ENCODE data around the gene OBSCN.
"Not testable (repeated sequence)": the region's sequence is repeated elsewhere in the genome, so short reads cannot be mapped to it uniquely, and the experiment has no call there.

The OBSCN gene

DNA sequence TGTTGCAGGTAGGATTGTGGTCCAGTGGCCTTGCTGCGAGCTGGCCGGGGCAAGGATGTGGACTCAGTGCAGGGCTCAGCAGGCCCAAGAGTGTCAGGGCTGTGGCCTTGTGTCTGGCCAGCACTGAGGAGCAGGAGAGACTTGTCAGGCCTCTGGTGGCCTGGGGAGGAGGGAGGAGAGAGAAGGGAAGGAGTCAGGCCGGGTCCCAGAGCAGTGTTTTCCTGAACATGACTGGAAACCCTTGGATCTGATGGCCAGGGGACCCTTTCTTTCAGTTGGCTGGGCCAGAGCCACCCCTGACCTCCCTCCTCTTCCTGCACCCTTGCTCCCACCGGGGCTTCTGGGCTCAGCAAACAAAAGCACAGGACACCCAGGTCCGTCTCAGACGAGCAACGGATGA lies 37.2 kb upstream of the OBSCN start:
- DNase-seq = no peak

DNA sequence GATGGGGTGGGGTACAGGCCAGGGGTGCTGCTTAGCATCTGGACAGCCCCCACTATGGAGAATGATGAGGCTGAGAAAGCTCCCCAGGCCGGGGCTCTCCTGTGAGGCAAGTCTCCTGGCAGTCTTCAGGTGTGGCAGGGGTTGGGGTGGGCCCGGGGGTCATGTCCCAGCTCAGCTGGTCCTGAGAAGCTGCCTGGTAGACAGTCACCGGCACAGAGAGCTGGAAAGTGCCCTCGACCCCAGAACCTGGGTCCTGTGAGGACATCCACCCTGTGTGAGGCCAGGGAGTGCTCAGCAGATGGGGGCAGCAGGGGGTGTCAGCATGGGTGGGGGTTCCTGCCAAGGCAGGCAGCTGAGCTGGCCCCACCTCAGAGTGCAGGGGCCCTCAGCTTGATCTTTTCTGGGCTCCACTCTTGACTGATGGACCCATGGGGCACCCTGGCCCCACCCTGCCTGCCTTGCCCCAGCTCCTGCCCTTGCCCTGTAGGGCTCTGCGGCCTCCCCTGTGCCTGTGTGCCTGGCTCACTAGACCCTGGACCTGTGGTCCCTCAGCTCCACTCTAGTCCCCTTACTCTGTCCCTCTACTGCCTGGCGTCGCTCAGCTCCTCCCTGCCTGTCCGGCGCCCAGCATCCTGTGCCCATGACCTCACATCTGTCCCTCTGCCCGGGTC lies 36.5 kb upstream of the OBSCN start:
- no peak for DNase-seq

DNA sequence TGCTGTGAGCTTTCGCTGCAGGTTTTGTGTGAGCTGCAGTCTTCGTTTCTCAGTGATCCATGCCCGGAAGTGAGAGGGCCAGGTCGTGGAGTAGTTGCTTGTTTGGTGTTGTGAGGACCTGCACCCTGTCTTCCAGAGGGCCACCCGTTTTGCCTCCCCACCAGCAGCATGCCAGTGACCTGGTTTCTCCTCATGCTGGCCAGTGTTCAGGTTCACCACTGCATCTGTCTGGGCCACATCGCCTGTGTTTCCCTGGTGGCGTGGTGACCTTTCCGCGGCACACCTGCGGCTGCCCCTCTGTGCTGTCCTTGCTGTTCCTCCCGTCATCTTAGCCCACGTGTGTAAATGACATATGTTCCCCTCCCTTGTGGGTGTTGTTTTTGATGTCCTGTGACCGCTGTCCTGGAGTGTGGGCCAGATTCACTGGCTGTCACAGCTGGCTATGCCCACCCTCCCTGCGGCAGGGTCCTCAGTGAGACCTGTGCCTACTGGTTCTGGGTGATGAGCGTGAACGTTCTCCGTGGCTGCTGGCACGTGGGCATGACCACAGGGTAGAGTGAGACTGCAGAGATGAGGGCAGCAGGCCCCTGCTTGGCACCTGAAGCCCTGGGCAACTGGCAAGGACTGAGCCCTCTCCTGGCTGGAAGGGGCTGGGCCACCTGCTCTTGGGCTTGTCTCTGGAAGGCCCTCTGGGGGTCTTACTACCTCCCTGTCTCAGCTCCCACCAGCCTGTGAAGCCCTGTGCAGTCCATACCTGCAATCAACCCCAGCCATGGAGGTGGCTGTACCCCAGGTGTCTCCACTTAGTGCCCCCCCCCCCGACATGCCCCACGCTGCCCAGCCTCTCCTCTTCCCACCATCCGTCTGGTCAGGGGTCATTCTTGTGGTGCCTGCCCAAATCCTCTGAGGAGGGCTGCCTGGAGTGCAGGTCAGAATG lies 35.0 kb upstream of the OBSCN start:
- no peak for DNase-seq

DNA sequence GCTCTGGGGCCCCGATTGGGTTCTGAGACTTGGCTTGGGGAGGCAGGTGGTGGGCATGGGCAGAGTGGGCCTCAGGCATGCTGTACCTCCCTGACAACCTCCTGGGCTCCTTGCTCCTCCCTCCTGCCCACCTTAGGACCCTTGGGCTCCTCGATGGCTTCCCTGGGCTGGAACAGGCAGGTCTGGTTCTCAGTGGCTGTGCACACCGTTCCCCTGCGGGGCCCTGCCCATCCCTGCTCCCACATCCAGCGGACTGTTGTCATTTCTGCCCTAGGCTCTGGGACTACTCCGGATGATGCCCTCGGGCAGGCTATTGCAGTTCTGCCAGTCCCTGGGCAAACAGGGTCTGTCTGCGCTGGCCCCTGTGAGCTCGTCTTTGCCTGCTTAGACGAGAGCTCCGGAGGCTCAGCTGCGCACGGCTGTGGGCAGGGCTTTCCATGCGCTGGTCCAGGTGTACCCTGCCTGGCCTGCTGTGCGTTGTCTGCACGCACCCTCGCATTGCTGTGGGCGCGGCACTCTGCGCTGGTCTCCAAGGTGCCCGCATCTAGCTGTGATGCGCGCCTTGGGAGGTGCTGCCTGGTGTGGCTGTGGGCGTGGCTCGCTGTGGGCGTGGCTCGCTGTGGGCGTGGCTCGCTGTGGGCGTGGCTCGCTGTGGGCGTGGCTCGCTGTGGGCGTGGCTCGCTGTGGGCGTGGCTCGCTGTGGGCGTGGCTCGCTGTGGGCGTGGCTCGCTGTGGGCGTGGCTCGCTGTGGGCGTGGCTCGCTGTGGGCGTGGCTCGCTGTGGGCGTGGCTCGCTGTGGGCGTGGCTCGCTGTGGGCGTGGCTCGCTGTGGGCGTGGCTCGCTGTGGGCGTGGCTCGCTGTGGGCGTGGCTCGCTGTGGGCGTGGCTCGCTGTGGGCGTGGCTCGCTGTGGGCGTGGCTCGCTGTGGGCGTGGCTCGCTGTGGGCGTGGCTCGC lies 34.0 kb upstream of the OBSCN start:
- not testable (repeated sequence) for DNase-seq

DNA sequence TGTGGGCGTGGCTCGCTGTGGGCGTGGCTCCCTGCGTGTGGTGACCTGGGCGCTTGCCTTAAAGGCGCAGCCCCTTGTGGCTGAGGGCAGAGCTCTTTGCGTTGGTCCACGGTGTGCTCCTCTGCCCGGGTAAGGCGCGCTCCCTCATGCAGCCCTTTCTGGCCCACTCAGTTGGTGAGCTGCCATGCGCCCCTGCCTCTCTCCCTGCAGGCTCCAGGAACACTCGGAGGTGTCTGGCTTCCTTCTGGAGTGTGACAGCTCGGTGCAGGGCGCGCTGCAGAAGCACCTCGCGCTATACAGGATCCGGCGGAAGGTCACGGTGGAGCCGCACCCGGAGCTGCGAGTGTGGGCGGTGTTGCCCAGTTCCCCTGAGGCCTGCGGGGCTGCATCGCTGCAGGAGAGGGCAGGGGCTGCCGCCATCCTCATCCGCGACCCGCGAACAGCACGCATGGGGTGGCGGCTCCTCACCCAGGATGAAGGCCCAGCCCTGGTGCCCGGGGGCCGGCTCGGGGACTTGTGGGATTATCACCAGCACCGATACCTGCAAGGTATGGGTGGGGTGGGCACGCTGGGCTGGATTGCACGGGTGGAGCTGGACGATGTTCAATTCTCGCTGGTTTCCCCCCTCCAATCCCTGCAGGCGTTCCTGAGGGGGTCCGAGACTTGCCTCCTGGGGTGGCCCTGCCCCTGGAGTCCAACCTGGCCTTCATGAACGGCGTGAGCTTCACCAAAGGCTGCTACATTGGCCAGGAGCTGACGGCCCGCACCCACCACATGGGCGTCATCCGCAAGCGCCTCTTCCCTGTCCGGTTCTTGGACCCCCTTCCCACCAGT lies 33.1 kb upstream of the OBSCN start:
- peak in 1 of 3 donors; percentile 17 for DNase-seq

DNA sequence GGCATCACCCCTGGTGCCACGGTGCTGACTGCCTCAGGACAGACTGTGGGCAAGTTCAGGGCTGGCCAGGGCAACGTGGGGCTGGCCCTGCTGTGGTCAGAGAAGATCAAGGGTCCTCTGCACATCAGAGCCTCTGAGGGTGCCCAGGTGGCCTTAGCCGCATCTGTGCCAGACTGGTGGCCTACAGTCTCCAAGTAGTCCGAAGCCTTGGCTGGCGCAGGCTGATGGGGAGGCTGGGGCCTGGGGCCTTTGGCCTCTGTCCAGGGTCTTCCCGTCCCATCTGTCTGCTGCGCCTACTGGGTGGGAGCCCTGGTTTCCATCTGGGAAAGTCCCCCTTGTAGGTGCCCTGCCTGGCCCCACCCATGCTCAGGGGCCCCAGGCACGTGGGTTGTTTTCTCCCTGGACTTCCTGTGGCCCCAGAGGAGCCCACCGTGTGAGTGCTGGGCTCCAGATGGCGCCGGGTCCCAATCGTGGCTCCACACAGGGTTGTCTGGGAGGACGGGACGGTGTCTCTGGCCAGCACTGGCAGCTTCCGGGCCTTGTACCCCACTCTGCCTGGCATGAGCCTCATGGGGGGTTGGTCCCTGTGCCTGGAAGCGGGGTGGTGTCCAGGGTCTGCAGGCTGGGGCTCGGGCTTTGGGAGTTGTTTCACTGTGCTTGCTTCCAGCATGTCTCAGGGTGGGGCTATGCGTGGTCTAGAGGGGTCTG lies 32.4 kb upstream of the OBSCN start:
- DNase-seq = no peak

DNA sequence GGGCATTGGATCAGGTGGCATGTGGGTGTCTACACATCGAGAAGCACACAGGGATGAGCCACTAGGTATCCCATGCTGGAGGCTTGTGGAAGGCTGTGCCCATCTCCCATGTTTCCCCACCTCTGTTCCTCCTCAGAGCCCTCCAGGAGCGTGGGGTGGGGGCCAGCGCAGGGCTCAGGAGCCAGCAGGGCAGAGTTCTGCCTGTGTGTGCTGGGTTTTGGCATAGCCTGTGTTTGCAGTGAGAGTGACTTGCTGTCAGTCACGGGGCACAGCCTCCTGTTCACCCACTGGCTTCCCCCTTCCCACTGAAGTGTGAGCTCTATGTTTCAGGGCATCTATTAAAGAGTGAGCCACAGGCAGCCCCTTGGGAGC lies 31.8 kb upstream of the OBSCN start:
- DNase-seq = no peak

DNA sequence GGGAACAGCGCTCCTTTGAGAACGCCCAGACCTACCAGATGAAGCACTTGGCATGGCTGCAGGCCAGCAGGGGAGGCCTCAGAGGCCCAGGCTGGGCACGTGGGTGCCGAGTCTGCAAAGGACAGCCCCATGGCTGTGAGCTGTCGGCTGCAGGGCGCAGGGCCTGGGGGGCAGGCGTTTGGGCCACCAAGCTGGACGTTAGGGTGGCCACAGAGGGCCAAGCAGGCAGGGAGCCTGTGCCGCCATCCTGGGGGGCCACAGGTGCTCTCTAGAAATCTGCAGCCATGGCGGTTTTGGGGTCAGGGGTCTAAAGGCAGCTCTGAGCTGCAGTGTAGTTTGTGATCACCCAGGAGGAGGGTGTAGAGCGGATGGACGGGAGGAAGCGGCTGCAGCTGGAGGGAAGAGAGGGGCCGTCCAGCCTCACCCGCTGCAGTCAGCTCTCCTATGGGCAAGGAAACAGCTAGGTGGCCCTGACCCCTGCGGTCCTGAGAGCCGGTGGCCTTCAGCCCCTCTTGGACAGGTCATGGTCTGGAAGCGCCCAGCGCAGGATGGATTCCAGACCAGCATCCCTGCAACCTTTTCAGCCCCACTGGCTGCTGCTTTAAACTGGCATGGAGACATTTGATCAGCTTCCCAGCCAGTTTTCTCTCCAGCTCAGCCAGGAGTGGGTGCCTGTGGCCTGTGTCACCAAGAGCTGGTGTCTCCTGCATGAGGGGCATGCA lies 31.2 kb upstream of the OBSCN start:
- DNase-seq = no peak

DNA sequence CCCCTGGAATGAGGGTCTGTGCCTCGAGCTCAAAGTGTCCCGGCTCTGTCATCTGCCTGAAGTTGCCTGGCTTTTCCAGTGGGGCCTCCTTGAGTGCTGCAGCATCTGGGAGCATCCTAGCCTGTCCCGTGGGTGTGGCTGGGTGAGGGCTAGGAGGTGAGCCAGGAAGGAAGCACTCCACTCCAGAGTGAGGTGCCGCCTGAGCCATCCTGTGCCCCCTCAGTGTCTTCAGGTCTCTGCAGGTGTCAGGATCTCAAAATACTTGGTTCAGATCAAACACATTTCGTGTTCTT lies 30.7 kb upstream of the OBSCN start:
- no peak for DNase-seq

DNA sequence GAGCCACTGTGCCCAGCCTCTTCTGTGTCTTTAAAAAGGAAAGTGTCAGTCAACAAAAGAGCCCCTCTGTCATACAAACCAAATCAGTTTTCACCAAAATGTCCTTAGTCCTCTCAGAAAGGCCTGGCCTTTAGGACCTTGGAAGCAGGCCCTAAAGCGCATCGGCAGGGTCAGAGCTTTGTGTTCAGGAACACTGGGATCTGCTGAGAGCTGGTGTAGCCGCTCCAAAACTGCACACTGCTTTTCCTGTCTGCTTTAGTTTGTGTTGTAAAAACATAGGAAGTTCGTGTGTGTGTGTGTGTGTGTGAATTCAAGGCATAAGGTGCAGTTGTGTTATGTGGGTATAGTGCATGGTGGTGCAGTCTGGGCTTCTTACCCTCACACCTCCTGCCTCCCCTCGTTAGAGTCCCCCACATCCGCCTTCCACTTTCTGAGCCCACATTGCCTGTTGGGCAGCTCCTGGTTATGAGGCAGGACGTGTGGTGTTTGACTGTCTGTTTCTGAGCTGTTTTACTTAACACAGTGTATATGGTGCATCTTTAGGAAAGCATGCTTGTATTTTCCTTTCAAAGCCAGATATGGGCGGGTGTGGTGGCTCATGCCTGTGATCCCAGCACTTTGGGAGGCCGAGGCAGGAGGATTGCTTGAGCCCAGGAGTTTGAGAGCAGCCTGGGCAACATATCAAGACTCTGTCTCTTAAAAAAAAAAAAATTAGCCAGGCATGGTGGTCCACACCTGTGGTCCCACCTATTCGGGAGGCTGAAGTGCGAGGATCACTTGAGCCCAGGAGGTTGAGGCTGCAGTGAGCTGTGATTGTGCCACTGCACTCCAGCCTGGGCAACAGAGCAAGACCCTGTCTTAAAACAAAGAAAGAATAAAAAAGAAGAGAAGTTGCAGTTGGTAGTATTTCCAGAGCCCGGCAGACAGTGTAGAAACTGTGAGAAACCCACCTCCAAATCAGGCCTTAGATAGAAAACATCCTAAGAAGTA lies 29.8 kb upstream of the OBSCN start:
- no peak for DNase-seq

DNA sequence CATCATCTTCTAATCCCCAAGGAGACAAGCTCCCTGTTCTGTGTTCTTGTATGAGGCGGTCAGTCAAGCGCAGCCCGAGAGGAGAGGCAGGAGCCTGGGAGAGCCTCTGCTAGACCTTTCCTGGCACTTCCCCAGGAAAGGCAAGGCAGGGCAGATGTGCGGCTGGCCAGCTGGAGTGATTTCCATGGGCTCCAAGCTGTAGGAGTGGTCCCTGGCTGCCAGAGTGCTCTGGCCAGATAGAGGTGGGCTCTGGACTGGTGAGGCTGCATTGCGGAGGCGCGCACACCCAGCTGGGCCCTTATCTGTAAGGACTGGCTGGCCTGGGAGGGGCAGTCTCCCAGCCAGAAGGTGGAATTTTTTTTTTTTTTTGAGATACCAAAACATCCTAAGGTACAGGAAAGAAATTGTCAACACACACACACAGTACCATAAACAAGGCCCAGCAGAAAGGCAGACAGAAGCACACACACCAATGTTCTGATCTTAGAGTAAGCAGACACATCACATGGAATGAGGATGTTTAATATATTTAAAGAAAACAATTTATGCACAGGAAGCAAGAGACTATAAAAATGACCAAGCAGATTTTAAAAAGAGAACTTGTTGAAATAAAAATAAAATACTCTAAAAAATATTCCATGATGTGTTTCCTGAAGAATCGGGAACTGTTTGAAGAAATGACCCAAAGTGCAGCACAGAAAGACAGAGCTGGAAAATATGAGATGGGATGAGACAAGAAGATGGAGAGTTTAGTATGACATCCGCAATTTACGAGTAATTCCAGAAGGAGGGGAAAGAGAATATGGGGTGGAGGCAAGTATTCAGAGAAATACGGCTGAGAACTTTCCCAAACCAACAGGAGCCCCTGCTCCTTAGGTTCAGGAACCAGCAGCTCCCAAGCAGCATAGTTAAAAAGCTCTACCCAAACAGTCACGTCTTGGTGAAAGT lies 28.8 kb upstream of the OBSCN start:
- peak in 2 of 3 donors; percentile 11 to 22 for DNase-seq

DNA sequence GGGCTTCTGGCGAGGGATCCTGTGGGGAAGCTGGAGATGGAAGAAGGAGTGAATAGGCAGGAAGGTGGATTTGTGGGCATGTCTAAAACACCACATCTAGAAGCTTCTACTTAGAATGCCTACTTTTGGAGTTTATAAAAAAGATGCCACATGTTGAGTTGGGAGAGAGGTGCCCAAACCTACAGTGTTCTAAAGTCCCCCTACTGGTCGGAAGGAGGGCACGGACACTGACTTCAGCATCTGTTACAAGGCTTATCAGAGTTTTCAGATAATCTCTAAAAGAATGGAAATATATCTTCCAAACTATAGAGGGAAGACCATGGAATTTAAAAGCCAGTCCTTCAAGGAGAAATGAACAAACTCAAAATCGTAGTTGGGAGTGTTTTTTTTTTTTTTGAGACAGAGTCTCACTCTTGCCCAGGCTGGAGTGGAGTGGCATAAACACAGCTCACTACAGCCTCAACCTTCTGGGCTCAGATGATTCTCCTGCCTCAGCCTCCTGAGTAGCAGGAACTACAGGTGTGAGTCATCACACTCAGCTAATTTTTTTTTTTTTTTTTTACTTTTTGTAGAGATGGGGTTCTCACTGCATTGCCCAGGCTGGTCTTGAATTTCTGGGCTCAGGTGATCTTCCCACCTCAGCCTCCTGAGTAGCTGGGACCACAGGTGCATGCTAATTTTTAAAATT lies 27.4 kb upstream of the OBSCN start:
- DNase-seq = peak in 1 of 3 donors; percentile 35

DNA sequence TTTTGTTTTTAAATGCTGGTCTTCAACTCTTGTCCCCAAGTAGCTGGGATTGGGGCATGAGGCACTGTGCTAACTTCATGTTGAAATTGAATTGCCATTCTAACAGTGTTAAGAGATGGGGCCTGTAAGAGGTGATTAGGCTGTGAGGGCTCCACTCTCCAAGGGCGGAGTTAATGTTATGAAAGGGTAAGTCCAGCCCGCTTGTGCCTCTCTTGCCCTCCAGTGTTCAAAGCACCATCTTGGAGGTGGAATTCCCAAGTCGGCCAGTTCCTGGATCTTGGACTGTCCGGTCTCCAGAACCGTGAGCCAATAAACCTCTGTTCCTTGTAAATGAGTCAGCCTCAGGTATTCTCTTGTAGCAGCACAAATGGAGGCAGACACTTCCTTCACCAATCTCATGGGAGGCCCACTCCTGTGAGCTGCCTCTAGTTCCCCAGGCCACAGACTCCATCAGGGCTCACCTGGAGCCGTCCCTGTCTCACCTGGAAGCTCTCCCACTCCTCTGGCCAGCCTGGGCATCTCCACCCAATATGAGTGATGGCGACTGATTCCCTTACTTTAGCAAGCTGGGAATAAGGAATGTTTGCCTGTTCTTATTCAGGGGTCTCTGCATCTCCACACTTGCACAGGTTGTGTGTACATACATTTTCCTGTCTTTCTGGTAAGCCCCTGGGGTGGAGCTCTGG lies 26.7 kb upstream of the OBSCN start:
- no peak for DNase-seq

DNA sequence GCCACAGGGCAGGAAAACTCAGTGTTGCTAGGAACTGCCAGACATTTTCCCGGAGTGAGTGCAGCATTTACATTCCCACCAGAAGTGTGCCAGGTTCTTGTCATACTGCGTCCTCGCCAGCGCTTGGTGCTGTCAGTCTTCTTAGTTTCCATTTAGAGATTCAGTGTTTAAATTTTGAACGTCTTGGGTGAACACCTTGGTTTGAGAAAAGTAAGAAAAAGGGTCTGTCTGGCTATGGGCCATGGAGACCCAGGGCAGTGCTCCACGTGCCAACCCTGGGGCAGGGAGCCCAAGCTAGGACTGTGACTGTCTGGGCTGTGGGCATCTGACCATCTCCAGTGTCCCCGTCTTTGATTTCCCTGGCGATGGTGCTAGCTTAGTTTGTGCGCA lies 26.2 kb upstream of the OBSCN start:
- no peak for DNase-seq

DNA sequence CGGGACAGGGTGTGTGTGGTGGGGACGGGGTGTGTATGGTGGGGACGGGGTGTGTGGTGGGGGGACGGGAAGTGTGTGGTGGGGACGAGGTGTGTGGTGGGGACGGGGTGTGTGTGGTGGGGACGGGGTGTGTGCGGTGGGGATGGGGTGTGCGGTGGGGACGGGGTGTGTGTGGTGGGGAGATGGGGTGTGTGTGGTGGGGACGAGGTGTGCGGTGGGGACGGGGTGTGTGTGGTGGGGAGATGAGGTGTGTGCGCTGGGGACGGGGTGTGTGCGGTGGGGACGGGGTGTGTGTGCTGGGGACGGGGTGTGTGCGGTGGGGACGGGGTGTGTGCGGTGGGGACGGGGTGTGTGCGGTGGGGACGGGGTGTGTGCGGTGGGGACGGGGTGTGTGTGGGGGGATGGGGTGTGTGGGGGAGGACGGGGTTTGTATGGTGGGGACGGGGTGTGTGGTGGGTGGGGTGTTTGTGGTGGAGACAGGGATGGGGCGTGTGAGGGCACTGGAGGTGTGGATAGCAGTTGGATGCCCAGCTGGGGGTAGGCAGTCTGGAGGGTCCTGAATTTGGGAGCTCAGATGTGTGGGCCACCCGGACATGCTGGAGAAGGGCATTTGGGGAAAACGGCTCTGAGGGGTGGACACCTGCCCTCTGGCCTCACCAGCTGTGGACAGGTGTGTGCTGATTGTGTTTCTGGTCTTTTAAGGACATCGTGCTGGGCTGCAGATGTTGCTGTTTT lies 25.4 kb upstream of the OBSCN start:
- no peak for DNase-seq

DNA sequence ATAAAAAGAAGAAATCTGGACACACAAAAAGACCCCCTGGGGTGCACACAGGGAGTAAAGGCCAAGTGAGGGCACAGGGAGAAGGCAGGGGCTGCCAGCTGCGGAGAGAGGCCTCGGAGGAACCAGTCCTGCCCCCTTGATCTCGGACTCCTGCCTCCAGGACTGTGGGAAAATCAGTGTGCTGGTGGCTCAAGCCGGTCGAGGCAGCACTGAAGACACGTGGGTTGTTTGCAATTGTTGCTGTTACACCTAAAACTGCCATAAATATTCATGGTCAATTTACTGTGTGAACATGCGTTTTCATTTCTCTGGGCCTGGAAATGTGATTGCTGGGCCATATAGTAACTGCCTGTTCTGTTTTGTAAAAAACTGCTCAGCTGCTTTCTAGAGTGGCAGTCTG lies 23.7 kb upstream of the OBSCN start:
- no peak for DNase-seq

DNA sequence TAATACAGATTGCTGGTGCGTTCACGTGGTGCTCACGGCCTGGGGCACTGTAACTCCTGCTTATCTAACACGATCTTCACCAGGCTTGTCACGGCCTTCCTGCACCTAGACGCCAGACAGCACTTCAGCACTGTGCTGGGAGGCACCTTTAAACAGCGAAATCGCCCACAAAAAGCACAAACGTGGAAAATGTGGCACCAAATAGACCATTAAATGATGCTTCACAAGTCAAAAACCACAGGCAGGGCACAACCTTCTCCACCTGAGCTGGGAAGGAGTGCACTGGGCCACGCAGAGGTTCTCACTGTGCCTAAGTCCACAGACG lies 22.2 kb upstream of the OBSCN start:
- no peak for DNase-seq

Data from suppressor macrophage treated with lipopolysaccharide for 1 hour (primary cell).